MM.1S (cell line): Measurements from ENCODE around the gene THADA.

ENCODE experiments used
- CTCF ChIP-seq: fragments of 300-600 bp; sonication (generic); IDR thresholded peaks from 2 replicates; pipeline ENCODE4 v1.5.1; 2016; ENCODE audit warnings: antibody characterized with exemption, low read length, mixed read lengths
- EZH2 ChIP-seq: fragments of 300-600 bp; sonication (generic); optimal IDR thresholded peaks from 2 replicates; pipeline ENCODE3; 2017; ENCODE audit warnings: low read depth, mild to moderate bottlenecking, antibody characterized with exemption, low read length, mixed read lengths
- EZH2phosphoT487 ChIP-seq: fragments of 300-600 bp; sonication (generic); IDR thresholded peaks from 2 replicates; pipeline ENCODE4 v1.6.1; 2018; ENCODE audit warnings: antibody characterized with exemption, low read length

DNA sequence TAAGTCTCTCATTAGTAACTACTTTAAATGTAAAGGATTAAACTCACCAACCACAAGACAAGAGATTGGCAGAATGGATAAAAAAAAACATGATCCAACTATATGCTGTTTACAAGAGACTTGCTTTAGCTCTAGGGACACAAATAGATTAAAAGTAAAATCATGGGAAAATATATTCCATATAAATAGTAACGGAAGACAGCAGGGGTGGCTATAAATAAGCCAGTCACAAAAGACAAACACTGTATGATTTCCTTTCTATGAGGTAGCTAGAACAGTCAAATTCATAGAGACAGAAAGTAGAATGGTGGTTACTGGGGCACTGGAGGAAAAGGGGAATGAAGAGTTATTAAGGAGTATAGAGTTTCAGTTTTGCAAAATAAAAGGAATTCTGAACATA is 145.2 kb downstream of the THADA start:
- no peak for TF ChIP-seq CTCF
- no peak for TF ChIP-seq EZH2phosphoT487
- TF ChIP-seq EZH2, result no peak
